GM21360 (cell line): Measurements from ENCODE around the gene MAPK1IP1L.
"Not testable (repeated sequence)": the region's sequence is repeated elsewhere in the genome, so short reads cannot be mapped to it uniquely, and the experiment has no call there.

ENCODE experiments used
- ATAC-seq: cut with Tn5 transposase; IDR thresholded peaks from one replicate; pipeline ENCODE4 v1.9.1; 2021; ENCODE audit warnings: mild to moderate bottlenecking, moderate library complexity; ENCODE audit not compliant: unreplicated experiment

MAPK1IP1L gene

DNA sequence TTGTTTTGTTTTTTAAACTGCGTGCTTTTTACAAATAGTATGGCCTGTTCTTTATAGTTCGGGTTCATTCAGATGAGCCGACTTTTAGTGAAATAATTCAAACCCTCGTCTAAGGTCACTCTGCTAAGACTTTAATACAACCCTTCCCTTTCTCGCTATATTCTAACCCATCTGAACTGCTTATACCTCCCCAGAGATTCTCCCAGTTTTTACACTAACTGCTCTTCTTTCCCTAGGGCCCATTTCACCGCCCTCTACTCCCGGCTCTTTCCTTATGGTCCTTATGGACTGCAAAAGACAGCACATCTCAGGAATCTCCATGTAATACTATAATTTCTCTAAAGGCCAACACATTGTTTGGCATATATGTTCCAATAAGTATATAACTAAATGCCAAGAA lies 2.1 kb downstream of the MAPK1IP1L start:
- ATAC-seq, result no peak

DNA sequence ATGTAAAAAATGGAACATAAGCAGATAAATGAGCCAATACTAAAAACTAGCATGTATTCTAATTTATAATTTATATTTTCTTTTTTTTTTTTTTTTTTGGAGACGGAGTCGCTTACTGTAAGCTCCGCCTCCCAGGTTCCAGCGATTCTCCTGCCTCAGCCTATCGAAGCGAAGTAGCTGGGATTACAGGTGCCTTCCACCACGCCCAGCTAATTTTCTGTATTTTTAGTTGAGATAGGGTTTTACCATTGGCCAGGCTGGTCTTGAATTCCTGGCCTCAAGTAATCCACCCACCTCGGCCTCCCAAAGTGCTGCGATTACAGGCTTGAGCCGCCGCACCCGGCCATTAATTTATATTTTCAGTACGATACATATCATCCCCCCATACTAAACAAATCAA lies 2.7 kb downstream of the MAPK1IP1L start:
- ATAC-seq, result no peak

DNA sequence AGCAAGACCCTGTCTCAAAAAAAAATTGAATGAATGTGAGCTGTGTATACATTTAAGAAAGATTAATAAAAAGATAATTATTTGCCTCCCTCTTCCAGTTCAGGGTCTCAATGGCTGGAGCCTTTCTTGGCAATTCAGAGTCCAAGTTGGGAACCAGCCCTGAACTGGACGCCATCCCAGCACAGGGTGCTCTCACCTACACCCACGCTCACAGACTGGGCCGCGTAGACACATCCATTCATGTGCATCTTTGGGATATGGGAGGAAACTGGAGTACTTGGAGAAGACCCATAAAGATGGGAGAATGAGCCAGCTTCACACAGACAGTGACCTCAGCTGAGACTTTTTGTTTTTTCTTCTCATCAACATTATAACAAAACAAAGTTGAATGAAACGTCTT lies 6.5 kb downstream of the MAPK1IP1L start:
- ATAC-seq, result no peak

DNA sequence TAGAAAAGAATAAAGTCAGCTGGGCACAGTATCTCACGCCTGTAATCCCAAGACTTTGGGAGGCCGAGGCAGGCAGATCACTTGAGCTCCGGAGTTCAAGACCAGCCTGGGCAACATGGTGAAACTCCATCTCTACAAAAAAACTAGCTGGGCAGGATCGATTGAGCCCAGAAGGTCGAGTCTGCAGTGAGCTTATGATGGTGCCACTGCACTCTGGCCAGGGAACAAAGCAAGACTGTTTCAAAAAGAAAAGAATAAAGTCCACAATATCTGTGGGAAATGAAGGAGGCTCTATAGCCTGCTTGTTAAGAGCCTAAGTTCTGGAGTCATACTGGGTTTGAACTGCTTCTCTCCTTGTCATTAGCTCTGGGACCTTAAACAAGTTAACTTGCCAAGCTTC lies 7.9 kb downstream of the MAPK1IP1L start:
- ATAC-seq, result no peak

DNA sequence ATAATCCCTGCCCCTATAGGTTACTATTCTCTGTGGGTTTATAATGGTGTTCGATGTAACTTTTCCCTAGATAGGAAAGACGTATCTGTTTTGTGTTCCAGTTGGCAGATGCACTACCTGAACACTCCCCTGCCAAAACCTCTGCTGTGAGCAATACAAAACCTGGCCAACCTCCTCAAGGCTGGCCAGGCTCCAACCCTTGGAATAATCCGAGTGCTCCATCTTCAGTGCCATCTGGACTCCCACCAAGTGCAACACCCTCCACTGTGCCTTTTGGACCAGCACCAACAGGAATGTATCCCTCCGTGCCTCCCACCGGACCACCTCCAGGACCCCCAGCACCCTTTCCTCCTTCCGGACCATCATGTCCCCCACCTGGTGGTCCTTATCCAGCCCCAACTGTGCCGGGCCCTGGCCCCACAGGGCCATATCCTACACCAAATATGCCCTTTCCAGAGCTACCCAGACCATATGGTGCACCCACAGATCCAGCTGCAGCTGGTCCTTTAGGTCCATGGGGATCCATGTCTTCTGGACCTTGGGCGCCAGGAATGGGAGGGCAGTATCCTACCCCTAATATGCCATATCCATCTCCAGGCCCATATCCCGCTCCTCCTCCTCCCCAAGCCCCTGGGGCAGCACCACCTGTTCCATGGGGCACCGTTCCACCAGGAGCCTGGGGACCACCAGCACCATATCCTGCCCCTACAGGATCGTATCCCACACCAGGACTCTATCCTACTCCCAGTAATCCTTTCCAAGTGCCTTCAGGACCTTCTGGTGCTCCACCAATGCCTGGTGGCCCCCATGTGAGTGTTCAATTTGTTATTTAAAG lies 11.3 kb downstream of the MAPK1IP1L start:
- ATAC-seq, result no peak

DNA sequence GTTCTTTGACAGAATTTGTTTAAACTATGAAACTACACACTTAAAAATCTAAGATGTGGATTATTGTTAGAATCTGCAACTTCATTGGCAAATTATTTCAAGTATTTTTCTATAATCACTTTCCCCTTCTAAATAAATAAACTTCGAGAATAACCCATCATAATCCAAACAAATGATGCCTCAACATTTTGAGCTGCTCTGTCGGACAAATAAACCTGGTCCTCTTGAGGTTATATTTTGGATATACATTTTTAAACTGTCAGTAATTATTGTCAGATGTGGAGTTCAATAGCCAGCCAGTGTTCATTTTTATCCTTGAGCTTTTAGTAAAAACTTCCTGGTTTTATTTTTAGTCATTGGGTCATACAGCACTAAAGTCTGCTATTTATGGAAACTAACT lies 13.4 kb downstream of the MAPK1IP1L start:
- not testable (repeated sequence) for ATAC-seq

DNA sequence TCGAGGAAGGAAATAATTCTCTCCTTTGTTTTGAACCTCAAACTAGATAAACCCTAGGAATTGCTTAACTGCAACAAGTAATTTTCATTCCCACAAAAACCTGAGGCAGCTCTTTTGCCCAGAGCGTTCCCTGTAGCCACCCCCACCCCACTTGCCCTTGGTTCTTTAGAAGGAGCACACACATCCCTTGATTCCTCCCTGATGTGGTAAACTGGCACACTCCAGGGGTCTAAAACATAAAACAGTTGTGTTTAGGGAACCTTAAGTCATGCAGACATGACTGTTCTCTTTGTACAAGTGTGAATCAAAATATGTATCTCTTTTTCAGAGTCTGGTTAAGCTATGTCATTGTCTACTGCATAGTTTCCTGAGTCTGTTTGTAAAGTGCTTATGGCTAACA lies 14.0 kb downstream of the MAPK1IP1L start:
- no peak for ATAC-seq

DNA sequence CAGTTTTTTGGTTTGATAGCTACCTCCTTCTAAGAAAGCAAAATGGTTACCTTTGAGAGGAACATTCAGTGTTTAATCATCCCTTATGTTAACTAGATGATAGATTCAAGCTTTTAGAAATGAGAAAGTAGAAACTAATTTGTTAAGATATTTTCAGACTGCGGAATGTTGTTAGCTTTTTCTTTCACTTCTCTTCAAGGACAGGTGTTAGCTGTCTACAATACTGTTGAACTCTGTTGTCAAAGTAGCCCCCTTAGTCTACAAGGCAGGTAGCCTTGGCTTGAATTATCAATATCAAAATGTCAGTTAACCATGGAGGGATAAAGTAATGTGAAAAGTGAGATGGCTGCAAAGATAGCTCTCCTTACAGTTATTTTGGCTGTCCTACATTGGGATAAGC lies 14.8 kb downstream of the MAPK1IP1L start:
- no peak for ATAC-seq

DNA sequence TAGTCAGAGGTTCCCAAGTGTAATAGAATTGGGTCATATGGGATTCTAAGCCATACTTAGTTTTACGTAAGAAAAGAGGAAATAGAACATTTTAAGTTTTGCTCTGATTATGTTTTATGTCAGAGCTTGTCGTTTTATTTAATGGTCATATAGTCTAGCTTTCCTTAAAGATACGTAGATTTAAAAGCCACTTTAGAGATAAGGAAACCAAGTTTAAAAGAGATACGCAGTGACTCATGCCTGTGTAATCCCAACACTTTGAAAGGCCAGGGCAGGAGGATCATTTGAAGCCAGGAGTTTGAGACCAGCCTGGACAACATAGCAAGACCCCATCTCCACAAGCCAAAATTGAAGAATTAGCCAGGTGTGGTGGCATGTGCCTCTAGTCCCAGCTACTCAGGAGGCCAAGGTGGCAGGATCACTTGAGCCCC lies 19.5 kb downstream of the MAPK1IP1L start:
- no peak for ATAC-seq

DNA sequence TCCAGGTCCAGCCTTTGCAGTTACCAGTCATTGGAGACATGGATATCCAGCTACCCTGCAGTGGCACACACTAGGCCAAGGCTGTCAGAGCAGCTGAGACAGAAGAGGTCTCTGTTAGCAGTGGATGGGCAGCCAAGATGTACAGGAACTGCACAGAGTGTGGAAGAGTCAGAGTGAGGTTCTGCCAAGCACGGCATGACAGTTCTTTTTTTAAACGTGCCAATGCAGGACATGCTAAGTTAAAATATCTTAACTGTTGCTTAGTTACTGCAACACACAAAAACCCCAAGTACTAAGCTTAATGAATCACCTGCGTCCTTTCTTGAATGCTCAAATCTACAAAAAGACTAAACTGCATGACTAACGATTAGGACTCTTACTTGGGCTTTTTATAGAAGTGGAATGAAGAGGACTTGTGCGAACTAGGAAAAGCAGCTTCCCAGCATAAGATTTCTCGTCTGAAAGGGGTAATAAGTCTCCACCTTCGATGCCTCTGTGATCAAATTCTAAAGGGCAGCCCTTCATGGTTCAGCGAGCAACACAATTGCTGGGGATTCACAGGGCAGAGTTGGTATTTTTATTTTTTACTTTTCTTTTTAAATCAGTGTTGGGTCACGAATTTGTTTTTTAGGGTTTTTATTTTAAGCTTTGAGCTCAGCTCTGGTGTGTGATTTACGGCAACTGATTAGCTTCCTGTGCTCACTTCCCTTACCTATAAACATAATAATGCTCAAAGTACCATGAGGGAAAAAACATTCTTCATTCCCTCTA lies 20.6 kb downstream of the MAPK1IP1L start:
- peak; percentile 48 for ATAC-seq

DNA sequence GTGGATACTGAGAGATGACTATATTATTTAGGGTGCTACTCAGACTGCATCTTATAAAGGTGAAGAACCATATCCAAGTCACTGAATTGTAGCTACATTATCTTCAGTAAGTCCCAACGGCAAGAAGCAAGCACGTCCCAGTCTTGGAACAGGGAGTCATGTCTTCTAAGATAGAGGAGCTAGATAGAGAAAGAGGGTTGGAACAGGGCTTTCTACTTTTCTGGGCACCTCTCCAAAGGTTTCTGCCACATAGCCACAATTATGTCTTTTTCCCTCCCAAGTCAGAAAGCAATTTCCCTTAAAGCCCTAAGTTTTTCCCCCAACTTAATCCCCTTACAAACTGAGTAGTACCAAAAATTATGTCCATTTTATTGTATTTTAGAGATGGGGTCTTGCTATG lies 22.4 kb downstream of the MAPK1IP1L start:
- no peak for ATAC-seq

DNA sequence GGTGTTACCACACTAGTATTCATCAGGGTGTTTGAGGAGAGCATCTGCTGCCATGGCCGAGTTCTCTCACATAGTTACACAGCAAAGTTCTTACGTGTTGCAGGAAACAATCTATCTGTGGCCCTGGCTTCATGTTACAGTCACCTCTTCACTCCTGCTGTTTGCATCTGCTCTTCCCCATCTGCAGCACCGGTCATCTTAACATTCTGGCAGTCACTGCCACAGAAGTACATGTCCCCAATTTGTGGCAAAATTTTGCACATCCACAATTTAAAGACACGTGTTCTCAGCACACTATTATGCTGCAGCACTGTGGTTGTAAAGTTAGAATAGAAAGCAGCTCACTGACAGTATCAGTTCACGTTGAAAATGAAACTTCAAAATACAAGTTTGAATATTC lies 23.2 kb downstream of the MAPK1IP1L start:
- ATAC-seq, result peak; percentile 38

DNA sequence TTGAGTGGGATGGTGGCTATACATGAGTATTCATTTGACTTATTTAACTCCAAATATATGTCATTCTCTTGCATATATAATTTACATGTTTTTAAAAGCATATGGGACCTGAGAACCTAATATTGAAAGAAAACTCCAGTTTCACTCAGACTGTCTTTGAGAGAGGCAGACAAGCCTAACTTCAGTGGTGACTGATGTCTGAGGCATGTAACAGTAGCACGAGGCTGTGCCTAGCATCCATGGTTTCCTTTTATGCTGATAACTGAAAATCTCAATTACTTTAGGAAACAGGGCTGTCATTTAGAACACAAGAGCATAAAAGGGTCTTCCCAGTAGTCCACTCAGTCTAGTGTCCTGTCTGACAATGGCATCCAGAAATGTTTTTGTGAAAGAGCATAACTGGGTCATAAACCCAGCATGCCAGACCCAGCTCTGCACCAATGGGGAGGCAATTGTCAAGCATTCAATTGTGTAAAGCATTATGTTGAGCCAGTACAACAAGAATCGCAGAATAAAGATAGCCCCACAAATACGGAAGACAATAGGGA lies 24.3 kb downstream of the MAPK1IP1L start:
- ATAC-seq, result no peak

DNA sequence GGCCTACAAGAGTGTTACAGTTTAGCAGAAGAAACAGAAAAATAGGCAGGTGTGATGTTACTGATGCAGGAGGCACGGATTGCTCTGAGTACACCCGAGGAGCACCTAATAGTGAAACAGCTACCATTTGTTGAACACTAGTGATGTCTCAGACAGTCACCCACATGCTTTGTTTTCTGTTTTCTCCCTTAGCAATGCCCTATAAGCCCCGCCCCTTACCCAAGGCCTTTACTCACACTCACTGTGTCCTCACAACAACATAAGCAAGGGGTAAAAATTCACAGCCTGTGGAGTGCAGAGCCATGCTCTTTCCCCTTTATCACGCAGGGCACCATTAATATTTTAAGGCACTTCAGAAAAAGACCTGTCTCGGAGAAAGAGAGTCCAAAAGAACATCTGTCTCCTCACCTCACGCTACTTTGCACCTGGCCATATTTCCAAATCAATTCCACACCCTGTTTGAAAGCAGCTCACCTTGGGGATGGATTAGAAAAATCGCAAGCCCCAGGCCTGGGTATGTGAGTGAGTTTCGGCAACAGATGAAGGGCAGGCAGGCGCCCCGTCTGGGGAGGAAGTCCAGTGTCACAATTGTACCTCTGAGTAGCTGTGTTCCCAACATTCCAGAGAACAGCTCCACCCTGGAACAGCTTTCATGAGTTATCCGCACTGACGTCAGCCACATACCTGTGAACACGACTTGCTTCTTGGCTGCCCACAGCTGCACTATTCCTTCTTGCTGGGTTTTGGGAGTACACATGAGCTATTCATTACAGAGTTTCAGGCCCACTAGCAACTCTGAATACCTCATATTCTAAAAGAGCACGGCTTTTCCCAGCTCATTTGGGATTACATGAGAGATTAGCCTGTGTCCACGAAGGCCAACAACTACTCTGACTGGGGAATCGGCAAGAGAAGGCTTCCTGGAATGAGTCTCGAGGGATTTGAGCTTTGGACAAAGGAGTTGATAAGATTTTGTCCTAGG lies 26.0 kb downstream of the MAPK1IP1L start:
- no peak for ATAC-seq

DNA sequence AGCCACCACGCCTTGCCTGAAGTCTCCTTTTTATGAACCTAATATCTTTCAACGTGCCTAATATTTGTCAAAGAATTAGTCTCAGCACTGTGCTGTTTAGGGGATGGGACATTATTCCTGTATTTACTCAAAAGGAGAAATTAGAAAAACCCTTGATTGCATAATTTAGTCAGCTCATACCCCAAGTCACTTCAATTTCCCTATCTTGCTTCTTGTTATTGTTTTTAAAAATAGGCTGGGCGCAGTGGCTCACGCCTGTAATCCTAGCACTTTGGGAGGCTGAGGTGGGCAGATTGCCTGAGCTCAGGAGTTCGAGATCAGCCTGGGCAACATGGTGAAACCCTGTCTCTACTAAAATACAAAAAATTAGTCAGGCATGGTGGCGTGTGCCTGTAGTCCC lies 28.5 kb downstream of the MAPK1IP1L start:
- not testable (repeated sequence) for ATAC-seq

DNA sequence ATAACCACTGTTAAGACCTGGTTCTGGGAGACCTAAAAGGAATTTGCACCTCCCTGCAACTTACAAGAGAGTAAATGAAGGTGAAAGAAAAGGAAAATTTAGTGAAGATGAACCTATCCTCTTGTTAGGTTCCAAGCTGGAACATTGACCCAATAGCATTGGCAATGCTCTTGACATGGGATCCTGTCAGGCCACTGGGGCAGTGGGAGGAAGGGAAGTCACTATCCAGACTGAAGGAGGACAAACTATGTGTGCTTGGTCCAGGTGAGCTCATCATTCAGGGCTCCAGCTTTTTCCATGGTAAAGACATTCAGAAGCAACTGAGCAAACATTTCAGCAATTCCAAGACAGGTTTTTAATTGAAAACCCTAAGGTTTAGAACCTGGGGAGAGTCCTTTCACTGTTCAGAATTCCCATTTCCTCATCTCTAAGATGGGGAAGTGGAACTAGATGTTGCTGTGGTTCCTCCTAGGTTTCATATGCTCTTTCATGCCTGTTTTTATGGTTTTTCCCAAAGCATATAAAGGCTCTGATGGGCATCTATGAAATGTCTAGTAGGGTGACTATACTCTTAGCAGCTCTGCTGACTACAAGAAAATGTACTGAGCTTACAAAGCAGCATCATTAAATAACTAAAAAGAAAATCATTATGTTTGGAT lies 33.1 kb downstream of the MAPK1IP1L start:
- ATAC-seq, result no peak

DNA sequence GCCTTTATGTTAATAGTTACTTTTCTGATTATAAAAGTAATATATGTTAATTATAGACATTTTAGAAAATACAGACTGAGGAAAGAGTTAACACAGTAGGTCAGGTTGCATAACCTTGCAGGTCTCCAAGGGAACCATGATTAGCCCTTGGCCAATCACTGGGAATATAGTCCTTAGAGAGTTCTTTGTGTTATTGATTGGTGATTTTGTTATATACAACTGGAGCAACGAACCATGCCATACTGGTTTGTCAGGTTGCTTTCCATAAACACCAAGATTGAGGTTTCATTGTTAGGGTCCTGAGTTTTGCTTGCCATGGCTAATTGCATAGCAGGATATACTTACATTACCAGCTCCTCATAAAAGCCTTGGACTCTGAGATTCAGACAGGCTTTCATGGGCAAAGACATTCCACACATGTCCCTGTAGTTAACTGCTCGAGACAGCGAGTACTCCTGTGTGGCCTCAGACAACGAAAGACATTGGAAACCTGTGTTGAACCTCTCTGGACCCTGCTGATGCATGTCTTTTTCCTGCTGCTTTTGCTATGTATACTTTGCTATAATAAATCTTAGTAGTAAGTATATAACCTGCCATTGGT lies 33.7 kb downstream of the MAPK1IP1L start:
- no peak for ATAC-seq

DNA sequence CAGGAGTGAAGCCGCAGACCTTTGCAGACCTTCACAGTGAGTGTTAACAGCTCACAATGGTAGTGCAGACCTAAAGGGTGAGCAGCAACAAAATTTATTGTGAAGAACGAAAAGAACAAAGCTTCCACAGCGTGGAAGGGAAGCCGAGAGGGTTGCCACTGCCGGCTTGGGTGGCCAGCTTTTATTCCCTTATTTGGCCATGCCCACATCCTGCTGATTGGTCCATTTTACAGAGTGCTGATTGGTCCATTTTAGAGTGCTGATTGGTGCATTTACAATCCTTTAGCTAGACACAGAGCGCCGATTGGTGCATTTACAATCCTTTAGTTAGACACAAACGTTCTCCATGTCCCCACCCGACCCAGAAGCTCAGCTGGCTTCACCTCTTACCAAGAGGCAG lies 35.5 kb downstream of the MAPK1IP1L start:
- ATAC-seq, result no peak

DNA sequence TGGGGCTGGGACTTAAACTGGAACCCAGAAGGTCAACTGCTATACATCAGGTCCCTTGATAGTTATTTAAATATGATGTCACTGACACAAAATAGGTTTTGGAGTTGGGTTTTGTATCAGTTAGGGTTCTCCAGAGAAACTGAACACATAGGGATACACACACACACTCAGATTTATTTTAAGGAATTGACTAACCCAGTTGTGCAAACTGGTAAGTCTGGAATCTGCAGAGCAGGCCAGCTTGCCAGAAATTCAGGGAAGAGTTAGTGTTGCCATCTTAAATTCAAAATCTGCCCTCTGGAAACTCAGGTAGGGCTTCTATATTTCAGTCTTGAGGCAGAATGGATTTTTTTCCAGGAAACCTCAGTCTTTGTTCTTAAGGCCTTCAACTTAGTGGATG lies 36.9 kb downstream of the MAPK1IP1L start:
- ATAC-seq, result no peak

DNA sequence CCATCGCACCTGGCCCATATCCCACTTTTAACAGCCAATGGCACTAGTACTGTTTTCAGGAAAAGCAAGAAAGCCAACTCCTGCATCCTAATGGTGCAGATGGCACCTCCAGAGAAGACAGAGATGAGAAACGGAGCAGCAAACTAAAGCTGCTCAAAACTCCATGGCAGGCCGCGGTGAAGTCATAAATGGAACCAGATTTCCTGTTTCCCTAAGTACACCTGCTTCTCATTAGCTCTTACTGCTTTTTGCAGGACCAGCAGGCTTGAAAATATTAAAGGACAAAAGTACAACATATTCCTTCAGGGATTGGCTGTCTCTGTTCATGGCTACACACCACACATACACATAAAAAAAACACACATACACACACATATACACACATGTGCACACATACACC lies 40.9 kb downstream of the MAPK1IP1L start:
- no peak for ATAC-seq
